ENCODE measurements around the gene ANTXR1. TPM values are rescaled to one million over a fixed set of nuclear protein-coding genes. Genes with fewer than 3 reads are reported as not detected.

Gene ANTXR1
- total and polyA plus RNA-seq, 9 of the 15 experiments (the other 6 are each of a cell fraction or from before 2014, with no cell fraction given) = 0.07 to 1.00 (median 0.54) TPM

GRCh38 chr2:69119104-69119894, 106.3 kb downstream of the ANTXR1 start:
- FAIRE-seq = no peak
- ChIA-PET CTCF (ENCODE audit: low intra/inter-chr PET ratio) (no interaction called here), POLR2A (interaction anchor here (0.6 to 1.5 kb wide), 3 partner anchors 24 to 69 kb away, joined by 3 read pairs; no protein-coding TSS in a partner anchor)
- Histone ChIP-seq H2AFZ (ENCODE audit: low read depth, low read length) (0 out of 2 replicates have a peak overlapping the region, but pooled peaks have one; percentile 3), H3K4me1 (replicated peaks in 1 of 2; ENCODE audit: control insufficient read depth in 2 of 2, insufficient read depth in 2 of 2, low read length in 2 of 2) (no peaks in the 10 kb centered on the region), H3K9me3 (replicated peaks; ENCODE audit: control insufficient read depth, insufficient read depth, low read depth, low read length) (no peaks in the 10 kb centered on the region), H3K9ac (ENCODE audit: insufficient read depth in 1 of 2, low read depth in 2 of 2, low read length in 2 of 2) (no peak overlapping the region), H3K79me2 (ENCODE audit: control insufficient read depth, insufficient read depth, low read length) (no peaks in the 10 kb centered on the region), H3K4me3 (no peak overlapping the region), H3K27me3 (ENCODE audit: control insufficient read depth in 2 of 2, insufficient read depth in 2 of 2, low read length in 2 of 2) (peaks cover 6 to 17% of the 10 kb centered on the region in 2 experiments; a peak in 4 of 5 replicates), H3K4me2 (ENCODE audit: insufficient read depth, low read length) (no peak overlapping the region), H3K36me3 (ENCODE audit: control insufficient read depth, insufficient read depth, low read length) (no peaks in the 10 kb centered on the region), H3K27ac (ENCODE audit: extremely low read depth, low read depth, low read length) (no peak overlapping the region), H3K9me1 (ENCODE audit: control insufficient read depth, insufficient read depth, low read length) (no peaks in the 10 kb centered on the region), H4K20me1 (replicated peaks; ENCODE audit: control insufficient read depth, insufficient read depth, low read length) (no peaks in the 10 kb centered on the region)
- TF ChIP-seq USF2 (CRISPR knock-in tag; IDR thresholded peaks at IDR 0.05) (peak; percentile 22; the same call in 1 of the 2 replicates), YY1 (IDR thresholded peaks at IDR 0.05; ENCODE audit: borderline replicate concordance in 1 of 3, control insufficient read depth in 1 of 3, extremely low read depth in 1 of 3, insufficient read depth in 3 of 3, insufficient read length in 1 of 3, insufficient replicate concordance in 2 of 3, low read depth in 1 of 3, low read length in 2 of 3) (no peak), ZBTB9 (CRISPR knock-in tag; IDR thresholded peaks at IDR 0.05) (peak; percentile 99), HNRNPLL (IDR thresholded peaks at IDR 0.05; ENCODE audit: low read depth, low read length, poor library complexity, severe bottlenecking) (no peak), ILF3 (IDR thresholded peaks at IDR 0.05; ENCODE audit: borderline replicate concordance) (no peak)
- no peak for DNase-seq (ENCODE audit: extremely low read depth in 1 of 4, low spot score in 3 of 4)
- 12% methylated on average over 15 of the region's 16 CpGs for WGBS (ENCODE audit: insufficient coverage, low coverage, missing lambda C conversion rate)
- ATAC-seq = peak; percentile 35; the same call in 1 of the 3 replicates
- intact Hi-C loops (cut with micrococcal nuclease) = no loop called here
- BruUV-seq (replicated peaks) = no TSS peak
- in situ Hi-C loops (cut with MboI) = no loop called here
